Trophoblast cell (in vitro differentiated cells and primary cell): ENCODE results near the gene FRG2.

Experiments used
- DNase-seq, 2 donors: peaks; one replicate each; pipeline ENCODE4 v3.0.0-alpha.2; 2016
- H2AFZ ChIP-seq: 2 replicates; pipeline ENCODE4 v1.6.1; 2013; ENCODE audit warnings: low read length, moderate library complexity, mild to moderate bottlenecking; ENCODE audit not compliant: insufficient read depth, poor library complexity
- H2AK5ac ChIP-seq: 2 replicates; pipeline ENCODE4 v1.6.1; 2013; ENCODE audit warnings: mild to moderate bottlenecking, low read length
- H2BK120ac ChIP-seq: 2 replicates; pipeline ENCODE4 v1.6.1; 2013; ENCODE audit warnings: low read length, mild to moderate bottlenecking, moderate library complexity; ENCODE audit not compliant: insufficient read depth, poor library complexity
- H2BK12ac ChIP-seq: 2 replicates; pipeline ENCODE4 v1.6.1; 2013; ENCODE audit warnings: mild to moderate bottlenecking, low read length, moderate library complexity
- H2BK5ac ChIP-seq: 2 replicates; pipeline ENCODE4 v1.6.1; 2013; ENCODE audit warnings: low read length, low read depth, moderate library complexity, mild to moderate bottlenecking; ENCODE audit not compliant: poor library complexity
- H3K14ac ChIP-seq: 2 replicates; pipeline ENCODE4 v1.6.1; 2013; ENCODE audit warnings: mild to moderate bottlenecking, low read length
- H3K18ac ChIP-seq: 2 replicates; pipeline ENCODE4 v1.6.1; 2013; ENCODE audit warnings: mild to moderate bottlenecking, low read length
- H3K23ac ChIP-seq: 2 replicates; pipeline ENCODE4 v1.6.1; 2013; ENCODE audit warnings: low read length
- H3K27ac ChIP-seq: 2 replicates; pipeline ENCODE4 v1.5.1; 2013; ENCODE audit warnings: low read depth, mild to moderate bottlenecking, inconsistent platforms, low read length, moderate library complexity
- H3K27me3 ChIP-seq: 2 replicates; pipeline ENCODE4 v1.6.1; 2013; ENCODE audit warnings: inconsistent platforms, mild to moderate bottlenecking, low read length, moderate library complexity; ENCODE audit not compliant: insufficient read depth
- H3K36me3 ChIP-seq, 2 experiments: 1 replicate in 1 of 2; 2 replicates in 1 of 2; pipeline ENCODE4 v1.6.1; 2013; ENCODE audit warnings: low read length in 2 of 2, mild to moderate bottlenecking in 2 of 2, moderate library complexity in 1 of 2; ENCODE audit not compliant: insufficient read depth in 2 of 2, control insufficient read depth in 1 of 2
- H3K4ac ChIP-seq: 2 replicates; pipeline ENCODE4 v1.6.1; 2013; ENCODE audit warnings: low read depth, mild to moderate bottlenecking, low read length, moderate library complexity
- H3K4me1 ChIP-seq, 2 experiments: 1 replicate in 1 of 2; 2 replicates in 1 of 2; pipeline ENCODE4 v1.6.1; 2013; ENCODE audit warnings: low read length in 2 of 2, mild to moderate bottlenecking in 2 of 2, moderate library complexity in 1 of 2; ENCODE audit not compliant: insufficient read depth in 2 of 2, control insufficient read depth in 1 of 2
- H3K4me2 ChIP-seq: 2 replicates; pipeline ENCODE4 v1.6.1; 2013; ENCODE audit warnings: inconsistent platforms, mild to moderate bottlenecking, low read length, moderate library complexity
- H3K4me3 ChIP-seq: 2 replicates; pipeline ENCODE4 v1.5.1; 2013; ENCODE audit warnings: mild to moderate bottlenecking, low read depth, low read length, inconsistent platforms
- H3K79me1 ChIP-seq: one replicate; pipeline ENCODE4 v1.6.1; 2013; ENCODE audit warnings: low read length
- H3K79me2 ChIP-seq: 2 replicates; pipeline ENCODE4 v1.6.1; 2013; ENCODE audit warnings: low read length, mild to moderate bottlenecking; ENCODE audit not compliant: control insufficient read depth, insufficient read depth, poor library complexity
- H3K9ac ChIP-seq: 2 replicates; pipeline ENCODE4 v1.6.1; 2013; ENCODE audit warnings: mild to moderate bottlenecking, low read length
- H3K9me3 ChIP-seq: 2 replicates; pipeline ENCODE4 v1.6.1; 2013; ENCODE audit warnings: low read depth, mild to moderate bottlenecking, control low read depth, inconsistent platforms, low read length; ENCODE audit not compliant: insufficient read depth
- H4K12ac ChIP-seq: 2 replicates; pipeline ENCODE4 v1.6.1; 2013; ENCODE audit warnings: low read depth, mild to moderate bottlenecking, low read length, moderate library complexity
- H4K8ac ChIP-seq: 2 replicates; pipeline ENCODE4 v1.6.1; 2013; ENCODE audit warnings: low read depth, mild to moderate bottlenecking, low read length, moderate library complexity
- H4K91ac ChIP-seq: one replicate; pipeline ENCODE4 v1.6.1; 2013; ENCODE audit warnings: low read depth, mild to moderate bottlenecking, low read length, moderate library complexity
- WGBS: extraction: QIAGEN DNeasy Blood & Tissue Kit; methylation state at CpG from one replicate; pipeline ENCODE4 v1.1.7; 2013; ENCODE audit warnings: missing lambda C conversion rate; ENCODE audit not compliant: insufficient read length, insufficient coverage; ENCODE audit errors: extremely low coverage; 5-methylcytosine and 5-hydroxymethylcytosine counted together

The FRG2 gene

DNA sequence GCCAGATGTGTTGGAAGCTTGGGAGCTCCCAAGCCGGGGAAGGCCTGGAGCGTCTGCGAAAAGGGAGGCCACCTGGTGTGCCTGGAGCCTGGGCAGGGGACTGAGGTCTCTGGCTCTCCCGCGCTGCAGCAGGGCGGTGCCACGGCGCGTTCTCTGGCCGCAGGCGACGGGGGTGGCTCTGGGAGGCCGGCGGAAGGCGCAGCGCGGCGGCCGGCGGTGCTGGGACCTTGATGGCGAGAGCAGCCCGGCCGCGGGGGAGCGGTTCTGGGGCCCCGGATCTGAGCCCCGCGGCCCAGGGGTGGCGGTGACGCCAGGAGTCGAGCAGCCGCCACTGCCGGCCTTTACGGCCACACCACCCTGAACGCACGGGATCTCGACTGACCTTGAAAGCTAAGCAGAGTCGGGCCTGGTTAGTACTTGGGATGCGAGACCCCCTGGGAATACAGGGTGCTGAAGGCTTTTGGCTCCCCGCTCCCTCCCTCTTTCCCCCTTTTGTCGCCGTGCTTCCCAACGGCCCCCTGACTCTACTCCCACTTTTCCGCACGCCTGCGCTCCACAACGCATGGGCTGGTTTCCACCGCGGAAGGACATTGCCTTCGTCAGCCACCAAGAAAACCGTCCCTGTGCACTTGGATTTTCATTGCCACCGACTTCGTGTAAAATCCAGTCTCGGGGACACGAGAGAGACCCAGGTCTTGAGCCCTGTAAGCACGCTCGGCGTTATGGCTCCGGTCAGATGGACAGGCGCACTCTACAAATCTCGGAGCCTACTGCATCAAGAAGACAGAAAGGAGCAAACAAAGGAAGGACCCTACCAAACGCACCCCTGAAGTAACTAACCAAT is 9.5 kb downstream of the FRG2 start:
- Histone ChIP-seq H3K27me3 (peaks cover 67% of the 10 kb centered on the region), H4K8ac (no peak overlapping the region), H3K4ac (no peak overlapping the region), H2BK120ac (no peak overlapping the region), H2BK5ac (no peak overlapping the region), H2BK12ac (no peak overlapping the region), H3K79me2 (no peaks in the 10 kb centered on the region), H3K14ac (no peak overlapping the region), H3K27ac (no peak overlapping the region), H3K9me3 (peaks cover 31% of the 10 kb centered on the region), H3K18ac (no peak overlapping the region), H3K4me3 (peak overlapping the region; percentile 23), H3K23ac (peak overlapping the region; percentile 30), H4K12ac (no peak overlapping the region), H3K4me1 (peaks cover 3 to 15% of the 10 kb centered on the region in 2 experiments), H3K36me3 (no peaks in the 10 kb centered on the region), H3K79me1 (no peaks in the 10 kb centered on the region), H3K9ac (no peak overlapping the region), H2AFZ (no peak overlapping the region), H4K91ac (no peak overlapping the region), H2AK5ac (no peak overlapping the region), H3K4me2 (peak overlapping the region; percentile 38)
- WGBS: no CpG with 5 or more reads among the region's 62 CpGs
- DNase-seq: no peak

DNA sequence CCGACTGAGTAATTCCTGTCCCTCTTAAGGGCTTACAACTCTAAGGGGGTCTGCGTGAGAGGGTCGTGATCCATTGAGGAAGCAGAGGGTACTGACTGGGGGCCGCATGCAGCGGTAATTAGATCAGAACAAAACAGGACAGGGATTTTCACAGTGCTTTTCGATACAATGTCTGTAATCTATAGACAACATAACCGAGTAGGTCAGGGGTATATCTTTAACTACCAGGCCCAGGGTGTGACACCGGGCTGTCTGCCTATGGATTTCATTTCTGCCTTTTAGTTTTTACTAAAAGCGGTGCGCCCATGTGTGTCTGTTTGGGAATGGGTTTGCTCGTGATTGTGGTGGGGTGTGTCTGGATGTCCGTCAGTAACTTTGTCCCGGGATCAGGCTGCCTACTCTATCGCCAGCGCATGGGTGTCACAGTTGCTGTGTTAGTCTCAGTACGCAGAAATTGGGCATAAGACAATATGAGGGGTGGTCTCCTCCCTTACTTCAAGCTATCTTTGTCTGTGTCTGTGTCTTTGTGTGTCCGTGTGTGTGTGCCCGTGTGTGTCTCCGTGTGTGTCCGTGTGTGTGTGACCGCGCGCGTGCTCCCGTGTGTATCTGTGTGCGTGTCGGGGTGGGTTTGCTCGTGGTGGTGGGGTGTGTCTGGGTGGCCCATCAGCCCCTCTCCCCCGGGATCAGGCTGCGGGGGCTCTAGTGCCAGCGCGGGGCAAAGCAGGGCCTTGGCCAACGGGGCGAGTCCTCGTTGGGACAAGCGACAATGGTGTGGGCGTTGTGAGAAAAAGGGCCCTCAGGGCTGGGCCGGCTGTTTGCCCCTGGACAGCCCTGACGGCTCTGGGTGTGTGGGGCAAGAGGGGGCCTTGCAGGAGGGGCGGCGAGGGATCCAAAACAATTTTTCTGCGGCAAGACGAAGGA is 10.4 kb downstream of the FRG2 start:
- H3K9ac ChIP-seq: no peak overlapping the region
- no peaks in the 10 kb centered on the region for H3K79me1 ChIP-seq
- H3K4me1 ChIP-seq: peaks cover 3 to 15% of the 10 kb centered on the region in 2 experiments
- no peak overlapping the region for H3K23ac ChIP-seq
- no peak overlapping the region for H3K27ac ChIP-seq
- no peak overlapping the region for H3K4ac ChIP-seq
- no peak overlapping the region for H4K8ac ChIP-seq
- H3K4me3 ChIP-seq: peak overlapping the region; percentile 37
- no peak overlapping the region for H3K18ac ChIP-seq
- no peak overlapping the region for H2AK5ac ChIP-seq
- no peak overlapping the region for H2BK120ac ChIP-seq
- H4K12ac ChIP-seq: no peak overlapping the region
- peaks cover 30% of the 10 kb centered on the region for H3K9me3 ChIP-seq
- H4K91ac ChIP-seq: no peak overlapping the region
- H3K4me2 ChIP-seq: no peak overlapping the region
- no peaks in the 10 kb centered on the region for H3K36me3 ChIP-seq
- DNase-seq: no peak
- H3K14ac ChIP-seq: no peak overlapping the region
- WGBS: no CpG with 5 or more reads among the region's 43 CpGs
- no peak overlapping the region for H2BK12ac ChIP-seq
- H2BK5ac ChIP-seq: no peak overlapping the region
- peaks cover 67% of the 10 kb centered on the region for H3K27me3 ChIP-seq
- H2AFZ ChIP-seq: no peak overlapping the region
- H3K79me2 ChIP-seq: no peaks in the 10 kb centered on the region

DNA sequence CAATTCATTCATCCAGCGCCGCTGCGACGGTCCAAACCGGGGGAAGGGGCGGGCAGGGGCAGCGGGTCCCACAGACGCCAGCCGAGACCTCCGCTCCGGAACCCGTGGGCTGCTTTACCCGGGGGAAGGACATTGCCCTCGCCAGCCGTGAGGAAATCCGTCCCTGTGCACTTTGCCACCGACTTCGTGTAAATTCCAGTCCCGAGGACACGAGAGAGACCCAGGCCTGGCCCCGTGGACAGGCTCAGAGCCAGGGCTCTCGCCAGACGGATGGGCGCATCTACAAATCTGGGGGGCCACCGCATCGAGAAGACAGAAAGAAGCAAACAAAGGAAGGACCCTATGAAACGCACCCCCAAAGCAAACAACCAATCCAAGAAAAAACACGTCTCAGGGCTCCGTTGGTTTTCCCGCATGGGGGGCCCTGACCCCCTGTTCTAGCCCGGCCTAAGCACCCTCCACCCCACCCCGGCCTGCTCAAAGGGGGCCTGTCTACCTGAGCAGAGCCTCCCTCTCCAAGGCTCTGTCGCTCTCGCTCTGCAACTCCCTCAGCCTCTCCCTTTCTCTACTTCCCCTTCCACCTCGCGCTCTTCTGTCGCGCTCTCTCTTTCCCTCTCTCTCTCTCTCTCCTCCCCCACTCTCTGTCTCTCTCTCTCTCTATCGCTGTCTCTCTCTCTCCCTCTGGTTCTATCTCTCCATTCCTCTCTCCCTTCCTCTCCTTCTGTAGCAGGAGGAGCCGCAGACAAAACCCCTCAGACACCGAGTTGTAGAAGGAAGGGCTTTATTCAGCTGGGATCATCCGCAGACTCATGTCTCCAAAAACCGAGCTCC is 11.3 kb downstream of the FRG2 start:
- no peak overlapping the region for H3K18ac ChIP-seq
- no CpG with 5 or more reads among the region's 43 CpGs for WGBS

More for the DNA sequence above, 11.3 kb downstream of the FRG2 start:
- Histone ChIP-seq H3K27ac (no peak overlapping the region), H4K8ac (no peak overlapping the region), H3K4me1 (peaks cover 3 to 15% of the 10 kb centered on the region in 2 experiments), H3K4me3 (peak overlapping the region; percentile 66), H3K4me2 (peak overlapping the region; percentile 78), H3K36me3 (no peaks in the 10 kb centered on the region), H2AK5ac (no peak overlapping the region), H3K14ac (no peak overlapping the region), H2BK120ac (no peak overlapping the region), H2BK12ac (no peak overlapping the region), H2AFZ (no peak overlapping the region), H4K12ac (no peak overlapping the region), H3K4ac (no peak overlapping the region), H3K23ac (no peak overlapping the region), H3K27me3 (peaks cover 60% of the 10 kb centered on the region), H2BK5ac (no peak overlapping the region), H4K91ac (no peak overlapping the region), H3K9me3 (peaks cover 29% of the 10 kb centered on the region), H3K9ac (no peak overlapping the region), H3K79me1 (no peaks in the 10 kb centered on the region), H3K79me2 (no peaks in the 10 kb centered on the region)
- no peak for DNase-seq
